GM10248 (cell line): Measurements from ENCODE around the gene KREMEN1.

Source experiments
- CTCF ChIA-PET: fragments of 300-600 bp; sonication (Branson Sonifier 250); formaldehyde crosslinking; extraction: SDS; loops from one replicate; lab custom pipeline; 2021; ENCODE audit warnings: antibody characterized with exemption; lab: Yijun Ruan, JAX
- POLR2A ChIA-PET: fragments of 350-650 bp; sonication (Branson Sonifier 250); formaldehyde crosslinking; extraction: SDS; loops from one replicate; lab custom pipeline; 2020; ENCODE audit warnings: antibody characterized with exemption; lab: Yijun Ruan, JAX
- DNase-seq: peaks from one replicate; pipeline ENCODE4 v3.0.0; 2012; ENCODE audit errors: extremely low spot score
- TF ChIP-seq, protein P1 (sequence below): IDR thresholded peaks from 2 replicates; pipeline ENCODE4 v1.5.1; 2012; ENCODE audit warnings: mild to moderate bottlenecking, low read depth; ENCODE audit errors: extremely low read depth, missing control alignments, control extremely low read depth

Gene KREMEN1

DNA sequence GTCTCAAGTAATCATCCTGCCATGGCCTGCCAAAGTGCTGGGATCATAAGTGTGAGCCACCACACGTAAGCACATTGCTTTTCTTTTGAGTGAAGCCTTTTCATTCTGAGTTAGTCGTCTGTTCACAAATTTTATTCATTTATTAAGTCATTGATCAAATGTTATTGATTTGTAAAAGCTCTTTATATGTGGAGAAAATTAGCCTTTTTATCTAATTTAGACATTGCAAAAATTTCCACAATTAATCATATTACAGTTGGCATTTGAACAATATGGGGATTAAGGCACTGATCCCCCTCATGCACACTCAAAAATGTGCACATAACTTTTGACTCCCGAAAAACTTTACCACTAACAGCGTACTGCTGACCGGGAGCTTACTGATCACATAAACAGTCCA lies 125.4 kb downstream of the KREMEN1 start:
- no peak for DNase-seq
- TF ChIP-seq, protein P1, sequence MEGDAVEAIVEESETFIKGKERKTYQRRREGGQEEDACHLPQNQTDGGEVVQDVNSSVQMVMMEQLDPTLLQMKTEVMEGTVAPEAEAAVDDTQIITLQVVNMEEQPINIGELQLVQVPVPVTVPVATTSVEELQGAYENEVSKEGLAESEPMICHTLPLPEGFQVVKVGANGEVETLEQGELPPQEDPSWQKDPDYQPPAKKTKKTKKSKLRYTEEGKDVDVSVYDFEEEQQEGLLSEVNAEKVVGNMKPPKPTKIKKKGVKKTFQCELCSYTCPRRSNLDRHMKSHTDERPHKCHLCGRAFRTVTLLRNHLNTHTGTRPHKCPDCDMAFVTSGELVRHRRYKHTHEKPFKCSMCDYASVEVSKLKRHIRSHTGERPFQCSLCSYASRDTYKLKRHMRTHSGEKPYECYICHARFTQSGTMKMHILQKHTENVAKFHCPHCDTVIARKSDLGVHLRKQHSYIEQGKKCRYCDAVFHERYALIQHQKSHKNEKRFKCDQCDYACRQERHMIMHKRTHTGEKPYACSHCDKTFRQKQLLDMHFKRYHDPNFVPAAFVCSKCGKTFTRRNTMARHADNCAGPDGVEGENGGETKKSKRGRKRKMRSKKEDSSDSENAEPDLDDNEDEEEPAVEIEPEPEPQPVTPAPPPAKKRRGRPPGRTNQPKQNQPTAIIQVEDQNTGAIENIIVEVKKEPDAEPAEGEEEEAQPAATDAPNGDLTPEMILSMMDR = no peak
- ChIA-PET CTCF (interaction anchor here (1.4 to 2.3 kb wide), 4 partner anchors 8 to 48 kb away, joined by 4 to 9 read pairs (median 6); partner anchors contain the start of gene EMID1), POLR2A (no interaction called here)

DNA sequence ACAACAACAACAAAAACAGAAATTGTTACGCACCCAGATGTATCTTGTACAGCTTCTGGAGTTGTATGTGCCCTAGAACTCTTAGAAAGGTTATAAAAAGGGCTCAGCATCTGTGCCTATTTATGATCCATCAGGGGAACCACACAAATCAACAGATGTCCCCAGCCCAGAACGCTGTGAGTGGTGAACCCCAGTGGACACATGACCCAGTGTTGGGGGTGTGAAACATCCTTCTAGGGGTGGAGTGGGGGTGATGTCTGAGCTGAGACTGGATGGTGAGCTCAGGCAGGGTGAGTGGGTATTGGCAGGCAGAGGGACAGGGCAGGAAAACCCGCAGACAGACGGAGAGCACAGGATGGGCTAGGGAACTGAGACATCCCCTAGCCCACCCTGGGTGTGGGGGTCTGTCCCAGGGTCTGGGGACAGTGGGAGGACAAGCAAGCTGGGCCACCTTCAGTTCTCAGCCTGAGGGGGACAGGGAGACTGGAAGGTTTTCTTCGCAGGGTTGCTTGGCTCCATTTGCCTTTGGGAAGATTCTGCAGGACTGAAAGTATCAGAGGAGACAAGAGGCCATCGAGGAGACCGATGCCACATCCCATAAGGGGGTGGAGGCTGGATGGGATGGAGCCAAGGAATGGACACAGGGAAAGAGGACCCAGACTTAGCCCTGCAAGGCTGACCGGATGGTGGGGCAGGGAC lies 127.0 kb downstream of the KREMEN1 start:
- ChIA-PET POLR2A (no interaction called here), CTCF (interaction anchor here (2.1 to 7.1 kb wide), 2 partner anchors 46 kb away, joined by 9 to 37 read pairs; no protein-coding TSS in a partner anchor)
- DNase-seq = no peak
- TF ChIP-seq, protein P1 = no peak

DNA sequence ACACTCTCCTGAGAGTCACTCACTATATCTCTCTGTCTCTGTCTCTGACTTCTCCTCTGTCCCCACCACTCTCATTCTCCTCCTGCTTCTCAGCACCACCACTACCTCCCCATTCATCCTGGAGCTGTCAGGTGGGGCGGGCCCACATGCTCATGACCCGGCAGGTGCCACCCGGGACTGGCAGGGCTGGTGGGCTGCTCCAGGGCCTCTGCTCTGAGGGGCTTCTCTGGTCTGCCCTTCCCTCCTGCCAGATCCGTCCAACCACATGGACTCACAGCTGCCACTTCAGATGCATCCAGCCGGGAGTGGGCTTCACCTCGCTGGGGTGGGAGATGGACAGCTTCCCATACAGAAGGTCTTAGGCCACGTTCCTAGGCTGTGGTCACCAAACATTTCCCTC lies 128.1 kb downstream of the KREMEN1 start:
- POLR2A ChIA-PET = no interaction called here
- no peak for DNase-seq
- TF ChIP-seq, protein P1 = no peak
- CTCF ChIA-PET = interaction anchor here (1.6 to 7.1 kb wide), 4 partner anchors 11 to 47 kb away, joined by 5 to 37 read pairs (median 22); no protein-coding TSS in a partner anchor

DNA sequence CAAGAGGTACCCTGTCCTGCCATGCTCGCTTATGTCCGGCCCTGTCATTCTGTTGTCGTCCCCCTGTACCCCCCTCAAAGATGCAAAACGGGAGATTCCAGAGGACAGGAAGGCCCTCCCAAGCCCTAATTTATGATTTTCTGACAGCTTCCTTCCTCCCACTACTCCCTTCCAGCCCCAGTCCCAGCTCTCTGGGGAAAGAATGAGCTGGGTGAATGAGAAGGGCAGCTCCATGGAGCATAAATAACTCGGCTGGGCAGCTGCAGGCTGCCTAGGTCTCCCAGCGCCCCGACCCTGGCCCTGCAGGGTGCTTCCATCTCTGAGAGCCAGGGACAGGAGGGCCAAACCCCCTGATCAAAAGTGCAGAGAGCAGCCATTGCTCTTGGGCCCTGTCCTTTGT lies 128.9 kb downstream of the KREMEN1 start:
- ChIA-PET POLR2A (no interaction called here), CTCF (interaction anchor here (0.6 to 7.1 kb wide), 10 partner anchors 9 to 96 kb away, joined by 3 to 49 read pairs (median 8); no protein-coding TSS in a partner anchor)
- TF ChIP-seq, protein P1 = no peak
- DNase-seq = no peak

DNA sequence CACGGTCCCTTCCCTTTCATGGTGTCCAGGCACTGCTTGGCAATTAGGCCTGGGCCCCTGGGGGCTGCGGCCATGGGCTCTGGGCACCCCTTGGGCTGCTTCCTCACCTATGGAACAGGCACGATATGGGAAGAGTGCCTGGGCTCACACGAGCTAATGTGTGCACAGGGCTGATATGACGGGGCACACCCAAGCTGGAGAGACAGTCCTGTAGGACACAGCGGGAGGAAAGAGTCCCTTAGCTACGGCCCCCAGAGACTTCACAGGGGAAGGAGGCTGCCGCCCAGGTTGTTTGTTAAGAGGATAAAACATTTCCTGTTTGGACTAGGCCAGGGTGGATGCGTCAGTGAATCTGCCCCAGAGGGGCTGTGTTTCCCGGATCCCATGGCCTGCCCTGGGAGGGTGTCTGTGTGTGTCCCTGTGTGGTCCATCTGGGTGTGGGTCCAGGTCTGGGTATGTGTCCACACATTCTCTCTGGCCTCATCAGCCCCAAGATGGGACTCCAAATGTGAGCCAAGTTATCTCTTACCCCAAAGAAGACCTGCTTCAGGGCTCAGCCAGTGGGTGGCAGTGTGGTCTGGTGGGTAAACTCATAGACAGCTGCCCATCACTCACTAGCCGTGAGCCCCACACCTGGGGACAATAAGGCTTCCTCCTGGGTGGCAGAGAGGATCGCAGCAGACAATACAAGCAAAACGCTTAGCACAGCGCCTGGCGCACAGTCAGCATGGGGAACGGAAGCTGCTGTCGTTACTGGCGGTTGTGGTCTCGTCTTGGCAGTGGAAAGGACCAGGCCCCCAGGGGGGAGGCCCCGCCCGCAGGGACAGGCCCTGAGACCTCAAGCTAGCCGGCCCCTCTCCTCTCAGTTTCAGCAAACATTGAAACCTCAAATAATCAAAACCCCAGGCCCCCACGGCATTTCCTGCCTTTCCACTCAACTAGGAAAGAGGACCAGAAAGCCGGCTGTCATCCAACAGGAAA lies 129.7 kb downstream of the KREMEN1 start:
- TF ChIP-seq, protein P1 = peak; percentile 49
- POLR2A ChIA-PET = interaction anchor here (0.7 to 1.3 kb wide), 3 partner anchors 8 to 57 kb away, joined by 3 to 6 read pairs (median 5); no protein-coding TSS in a partner anchor
- CTCF ChIA-PET = interaction anchor here (0.6 to 7.1 kb wide), 17 partner anchors 8 to 95 kb away, joined by 3 to 49 read pairs (median 4); no protein-coding TSS in a partner anchor
- DNase-seq = peak; percentile 91
